Measurements from ENCODE around the gene ARRB1. TPM values are rescaled to one million over a fixed set of nuclear protein-coding genes. Genes with fewer than 3 reads are reported as not detected.

The ARRB1 gene
- total and polyA plus RNA-seq, 9 of the 15 experiments (the other 6 are each of a cell fraction or from before 2014, with no cell fraction given): 6.6 to 45.4 (median 28.5) TPM

DNA sequence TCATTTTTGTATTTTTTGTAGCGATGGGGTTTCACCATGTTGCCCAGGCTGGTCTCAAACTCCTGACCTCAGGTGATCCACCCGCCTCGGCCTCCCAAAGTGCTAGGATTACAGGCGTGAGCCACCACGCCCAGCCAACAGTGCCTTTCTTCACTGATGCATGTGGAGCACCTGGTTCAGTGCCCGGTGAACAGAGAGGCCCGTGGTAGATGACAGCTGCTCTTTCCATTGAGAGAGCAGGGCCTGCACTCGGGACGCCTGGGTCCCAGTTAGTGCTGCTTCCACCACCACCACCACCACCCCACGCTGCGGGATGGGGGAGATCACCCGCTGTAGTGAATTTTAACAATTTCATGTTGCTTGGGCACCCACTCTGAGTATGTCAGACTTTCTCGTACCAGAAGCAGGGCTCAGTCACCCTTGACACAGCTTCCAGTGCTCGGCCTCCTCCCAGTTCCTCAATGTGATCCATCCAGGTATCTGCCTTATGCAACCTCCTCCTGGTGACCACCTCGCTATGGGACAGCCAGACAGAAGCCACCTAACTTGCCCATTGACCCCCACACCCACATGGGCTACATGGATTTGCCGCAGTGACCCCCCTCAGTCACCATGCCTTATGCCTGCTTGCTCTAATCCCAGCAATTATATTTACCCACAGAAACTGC is 36.6 kb downstream of the ARRB1 start:
- no peaks in the 10 kb centered on the region for H3K9me3 ChIP-seq (replicated peaks; ENCODE audit: control insufficient read depth, insufficient read depth, low read depth, low read length)
- no peak overlapping the region for H2AFZ ChIP-seq (ENCODE audit: low read depth, low read length)
- BruUV-seq (replicated peaks): no TSS peak
- H3K9me1 ChIP-seq (ENCODE audit: control insufficient read depth, insufficient read depth, low read length): no peaks in the 10 kb centered on the region
- ChIA-PET POLR2A (interaction anchor here (0.6 to 2.7 kb wide), 2 partner anchors 11 to 690 kb away, joined by 4 to 9 read pairs; no protein-coding TSS in a partner anchor), CTCF (ENCODE audit: low intra/inter-chr PET ratio) (no interaction called here)
- FAIRE-seq (no peak), DNase-seq (ENCODE audit: extremely low read depth in 1 of 4, low spot score in 3 of 4) (no peak), ATAC-seq (no peak)
- peak overlapping the region in 1 of 2 experiments; percentile 48; a peak in 1 of 4 replicates for H3K9ac ChIP-seq (ENCODE audit: insufficient read depth in 1 of 2, low read depth in 2 of 2, low read length in 2 of 2)
- no peaks in the 10 kb centered on the region for H3K27me3 ChIP-seq (ENCODE audit: control insufficient read depth in 2 of 2, insufficient read depth in 2 of 2, low read length in 2 of 2)
- no peak overlapping the region for H3K27ac ChIP-seq (ENCODE audit: extremely low read depth, low read depth, low read length)
- no peak overlapping the region for H3K4me2 ChIP-seq (ENCODE audit: insufficient read depth, low read length)
- peaks cover 18 to 42% of the 10 kb centered on the region in 2 experiments for H3K4me1 ChIP-seq (replicated peaks in 1 of 2; ENCODE audit: control insufficient read depth in 2 of 2, insufficient read depth in 2 of 2, low read length in 2 of 2)
- in situ Hi-C loops (cut with MboI): no loop called here
- peaks cover 28% of the 10 kb centered on the region; the same call in 2 of the 3 replicates for H3K79me2 ChIP-seq (ENCODE audit: control insufficient read depth, insufficient read depth, low read length)
- H4K20me1 ChIP-seq (replicated peaks; ENCODE audit: control insufficient read depth, insufficient read depth, low read length): peaks cover 9% of the 10 kb centered on the region
- 75% methylated on average over 15 of the region's 16 CpGs for WGBS (ENCODE audit: insufficient coverage, low coverage, missing lambda C conversion rate)
- no peak overlapping the region for H3K4me3 ChIP-seq
- intact Hi-C loops (cut with micrococcal nuclease): no loop called here
- H3K36me3 ChIP-seq (ENCODE audit: control insufficient read depth, insufficient read depth, low read length): peaks cover 7% of the 10 kb centered on the region; the same call in 2 of the 3 replicates
- no peak for TF ChIP-seq PTTG1 (tag; IDR thresholded peaks at IDR 0.05; ENCODE audit: low read depth)
- TF ChIP-seq, protein P1, sequence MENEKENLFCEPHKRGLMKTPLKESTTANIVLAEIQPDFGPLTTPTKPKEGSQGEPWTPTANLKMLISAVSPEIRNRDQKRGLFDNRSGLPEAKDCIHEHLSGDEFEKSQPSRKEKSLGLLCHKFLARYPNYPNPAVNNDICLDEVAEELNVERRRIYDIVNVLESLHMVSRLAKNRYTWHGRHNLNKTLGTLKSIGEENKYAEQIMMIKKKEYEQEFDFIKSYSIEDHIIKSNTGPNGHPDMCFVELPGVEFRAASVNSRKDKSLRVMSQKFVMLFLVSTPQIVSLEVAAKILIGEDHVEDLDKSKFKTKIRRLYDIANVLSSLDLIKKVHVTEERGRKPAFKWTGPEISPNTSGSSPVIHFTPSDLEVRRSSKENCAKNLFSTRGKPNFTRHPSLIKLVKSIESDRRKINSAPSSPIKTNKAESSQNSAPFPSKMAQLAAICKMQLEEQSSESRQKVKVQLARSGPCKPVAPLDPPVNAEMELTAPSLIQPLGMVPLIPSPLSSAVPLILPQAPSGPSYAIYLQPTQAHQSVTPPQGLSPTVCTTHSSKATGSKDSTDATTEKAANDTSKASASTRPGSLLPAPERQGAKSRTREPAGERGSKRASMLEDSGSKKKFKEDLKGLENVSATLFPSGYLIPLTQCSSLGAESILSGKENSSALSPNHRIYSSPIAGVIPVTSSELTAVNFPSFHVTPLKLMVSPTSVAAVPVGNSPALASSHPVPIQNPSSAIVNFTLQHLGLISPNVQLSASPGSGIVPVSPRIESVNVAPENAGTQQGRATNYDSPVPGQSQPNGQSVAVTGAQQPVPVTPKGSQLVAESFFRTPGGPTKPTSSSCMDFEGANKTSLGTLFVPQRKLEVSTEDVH (IDR thresholded peaks at IDR 0.05; ENCODE audit: low read depth, partially characterized antibody): no peak
- TF ChIP-seq MTA1 (IDR thresholded peaks at IDR 0.05; ENCODE audit: borderline replicate concordance): no peak
- TF ChIP-seq MXD1 (CRISPR knock-in tag; IDR thresholded peaks at IDR 0.05; ENCODE audit: borderline replicate concordance, poor library complexity, severe bottlenecking): no peak
- TF ChIP-seq NR2C2 (CRISPR knock-in tag; IDR thresholded peaks at IDR 0.05): no peak
- no peak for TF ChIP-seq NR2C2 (tag; IDR thresholded peaks at IDR 0.05)
- no peak for TF ChIP-seq GATAD2A (IDR thresholded peaks at IDR 0.05)
- no peak for TF ChIP-seq ZKSCAN8 (CRISPR knock-in tag; IDR thresholded peaks at IDR 0.05)
- TF ChIP-seq MEIS2 (IDR thresholded peaks at IDR 0.05; ENCODE audit: partially characterized antibody): no peak
- TF ChIP-seq DACH1 (IDR thresholded peaks at IDR 0.05; ENCODE audit: partially characterized antibody): no peak
- no peak for TF ChIP-seq ATF6 (CRISPR knock-in tag; IDR thresholded peaks at IDR 0.05)
- no peak for TF ChIP-seq TEAD2 (tag; IDR thresholded peaks at IDR 0.05)
